SK-N-SH treated with all-trans-retinoic acid at 6 μM for 48 hours (cell line): ENCODE measurements around the gene EEFSEC.
A peak's percentile ranks its signal among the peaks of the same experiment; 100 is the strongest.

Experiments
- ARNTL ChIP-seq: fragments of 450-650 bp; formaldehyde crosslinking; IDR thresholded peaks from 2 replicates; pipeline ENCODE4 v1.5.0; 2020; ENCODE audit warnings: low read depth, mild to moderate bottlenecking, moderate library complexity, borderline replicate concordance
- CREB5 ChIP-seq: fragments of 250-450 bp; sonication (Bioruptor Pico); IDR thresholded peaks from 2 replicates; pipeline ENCODE4 v1.5.1; 2020; ENCODE audit warnings: low read depth, mild to moderate bottlenecking, moderate library complexity
- CSDC2 ChIP-seq: fragments of 250-450 bp; sonication (Bioruptor Pico); IDR thresholded peaks from 2 replicates; pipeline ENCODE4 v1.5.0; 2020; ENCODE audit warnings: mild to moderate bottlenecking, moderate library complexity
- ESRRG ChIP-seq: fragments of 250-450 bp; sonication (Bioruptor Pico); IDR thresholded peaks from 2 replicates; pipeline ENCODE4 v1.6.1; 2021; ENCODE audit warnings: mild to moderate bottlenecking
- ISL1 ChIP-seq: fragments of 250-450 bp; sonication (Bioruptor Pico); IDR thresholded peaks from 2 replicates; pipeline ENCODE4 v2.1.2; 2022; ENCODE audit warnings: mild to moderate bottlenecking, moderate library complexity
- PATZ1 ChIP-seq: fragments of 250-450 bp; sonication (Bioruptor Pico); IDR thresholded peaks from 2 replicates; pipeline ENCODE4 v1.8.0; 2020; ENCODE audit warnings: mild to moderate bottlenecking, moderate library complexity, borderline replicate concordance
- TCF4 ChIP-seq: fragments of 250-450 bp; sonication (Bioruptor Pico); IDR thresholded peaks from 2 replicates; pipeline ENCODE4 v1.8.0; 2021; ENCODE audit warnings: mild to moderate bottlenecking, moderate library complexity, borderline replicate concordance
- TOX ChIP-seq: fragments of 250-450 bp; sonication (Bioruptor Pico); IDR thresholded peaks from 2 replicates; pipeline ENCODE4 v1.8.0; 2021; ENCODE audit warnings: mild to moderate bottlenecking, moderate library complexity, borderline replicate concordance
- ZFP3 ChIP-seq: fragments of 250-450 bp; sonication (Bioruptor Pico); IDR thresholded peaks from 2 replicates; pipeline ENCODE4 v1.5.0; 2020; ENCODE audit warnings: mild to moderate bottlenecking, moderate library complexity
- ZFP30 ChIP-seq: fragments of 450-650 bp; formaldehyde crosslinking; IDR thresholded peaks from 2 replicates; pipeline ENCODE4 v1.5.0; 2022; ENCODE audit warnings: mild to moderate bottlenecking, moderate library complexity

GRCh38 chr3:128408693-128409623 is 255.7 kb downstream of the EEFSEC start:
- TF ChIP-seq TCF4: peak; percentile 94
- TF ChIP-seq ZFP3 (CRISPR knock-in tag): no peak
- no peak for TF ChIP-seq ZFP30
- no peak for TF ChIP-seq TOX (CRISPR knock-in tag)
- no peak for TF ChIP-seq ESRRG (CRISPR knock-in tag)
- no peak for TF ChIP-seq CREB5 (CRISPR knock-in tag)
- no peak for TF ChIP-seq CSDC2 (CRISPR knock-in tag)
- TF ChIP-seq ARNTL (CRISPR knock-in tag): peak; percentile 68; the same call in 1 of the 2 replicates
- no peak for TF ChIP-seq PATZ1
- TF ChIP-seq ISL1 (CRISPR knock-in tag): no peak
